Thymus (tissue), 11 donors: ENCODE measurements around the gene RNF26. TPM values are rescaled to one million over a fixed set of nuclear protein-coding genes. Genes with fewer than 3 reads are reported as not detected.

Experiments used
- DNase-seq, 9 donors: peaks; one replicate each; pipeline ENCODE4 v3.0.0-alpha.2; 2013; ENCODE audit warnings: low spot score in 9 of 9, low read depth in 6 of 9, missing footprints in 1 of 9
- H3K27ac ChIP-seq, 2 donors: one replicate each; pipeline ENCODE4 v1.5.1; 2013; ENCODE audit warnings: control low read depth in 1 of 2, low read depth in 1 of 2, low read length in 1 of 2, mild to moderate bottlenecking in 1 of 2, moderate library complexity in 1 of 2
- H3K27me3 ChIP-seq, 2 donors: one replicate each; pipeline ENCODE4 v1.5.1; 2013; ENCODE audit warnings: low read length in 1 of 2; ENCODE audit not compliant: control insufficient read depth in 2 of 2, insufficient read depth in 1 of 2
- H3K36me3 ChIP-seq, 2 donors: one replicate each; pipeline ENCODE4 v1.5.1; 2013; ENCODE audit warnings: low read length in 1 of 2, mild to moderate bottlenecking in 1 of 2, moderate library complexity in 1 of 2; ENCODE audit not compliant: control insufficient read depth in 2 of 2, insufficient read depth in 2 of 2
- H3K4me1 ChIP-seq, 2 donors: one replicate each; pipeline ENCODE4 v1.5.1; 2013; ENCODE audit warnings: low read length in 2 of 2; ENCODE audit not compliant: control insufficient read depth in 2 of 2, insufficient read depth in 2 of 2
- H3K4me3 ChIP-seq, 2 donors: one replicate each; pipeline ENCODE4 v1.5.1; 2013; ENCODE audit warnings: low read length in 2 of 2, control low read depth in 1 of 2, mild to moderate bottlenecking in 1 of 2
- H3K9me3 ChIP-seq, 2 donors: one replicate each; pipeline ENCODE4 v1.5.1; 2013; ENCODE audit warnings: low read length in 1 of 2, mild to moderate bottlenecking in 1 of 2; ENCODE audit not compliant: control insufficient read depth in 2 of 2, insufficient read depth in 1 of 2
- WGBS: extraction: QIAGEN DNeasy Blood & Tissue Kit; methylation state at CpG from one replicate; pipeline ENCODE4 v1.1.7; 2013; 5-methylcytosine and 5-hydroxymethylcytosine counted together
- polyA plus RNA-seq: library from polyadenylated mRNA; stranded (reverse); fragments of 200-250 nt; gene quantifications from one replicate; pipeline ENCODE4 v1.2.3, GENCODE V29; 2013
- total RNA-seq: library from RNA; stranded (reverse); fragments of 120-200 nt; gene quantifications from one replicate; pipeline ENCODE4 v1.2.4, GENCODE V29; 2013
- donor health status: healthy.

Gene RNF26
- total and polyA plus RNA-seq, 2 donors = 2.7 to 9.0 TPM

DNA sequence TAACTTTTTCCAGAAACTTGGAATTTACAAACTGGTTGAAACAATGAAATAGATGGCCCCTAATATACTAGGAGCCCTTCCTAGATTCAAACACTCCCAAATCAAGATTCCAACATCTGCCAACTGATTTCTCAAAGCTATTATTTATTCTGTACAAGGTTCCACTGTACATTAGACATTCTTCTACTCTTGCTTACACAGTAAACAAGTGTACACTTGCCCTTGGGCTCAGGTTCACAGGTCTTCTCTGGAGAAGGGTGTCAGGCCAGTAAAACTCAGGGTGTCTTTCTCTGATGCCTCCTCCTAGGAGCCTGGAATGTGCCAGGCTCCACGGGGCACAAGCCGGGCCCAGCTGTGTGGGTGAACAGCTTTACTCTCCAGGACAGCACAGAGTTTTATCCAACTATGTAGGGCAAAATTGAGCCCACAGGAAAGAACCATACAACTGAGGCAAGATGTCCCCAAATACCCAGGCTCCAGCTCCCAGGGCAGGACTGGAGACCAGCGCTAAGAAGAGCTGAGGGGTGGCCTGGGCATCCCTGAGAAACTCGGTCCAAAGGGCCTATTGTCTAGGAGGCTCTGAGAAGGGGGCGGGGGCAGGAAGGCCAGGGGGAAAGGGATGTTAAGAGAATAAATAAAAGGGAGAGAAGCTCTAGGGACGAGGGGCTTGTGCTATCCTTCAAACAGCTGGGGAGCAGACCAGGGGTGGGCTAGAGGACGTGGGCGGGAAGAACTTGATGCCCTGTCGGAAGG is 20.9 kb downstream of the RNF26 start:
- no peaks in the 10 kb centered on the region for H3K9me3 ChIP-seq
- H3K4me3 ChIP-seq = no peak overlapping the region
- 85% methylated on average over 9 of the region's 9 CpGs for WGBS
- H3K4me1 ChIP-seq = peaks cover 0 to 9% of the 10 kb centered on the region in 2 donors
- peaks cover 4 to 58% of the 10 kb centered on the region in 2 donors for H3K27me3 ChIP-seq
- H3K27ac ChIP-seq = no peak overlapping the region
- no peaks in the 10 kb centered on the region for H3K36me3 ChIP-seq
- DNase-seq = no peak

DNA sequence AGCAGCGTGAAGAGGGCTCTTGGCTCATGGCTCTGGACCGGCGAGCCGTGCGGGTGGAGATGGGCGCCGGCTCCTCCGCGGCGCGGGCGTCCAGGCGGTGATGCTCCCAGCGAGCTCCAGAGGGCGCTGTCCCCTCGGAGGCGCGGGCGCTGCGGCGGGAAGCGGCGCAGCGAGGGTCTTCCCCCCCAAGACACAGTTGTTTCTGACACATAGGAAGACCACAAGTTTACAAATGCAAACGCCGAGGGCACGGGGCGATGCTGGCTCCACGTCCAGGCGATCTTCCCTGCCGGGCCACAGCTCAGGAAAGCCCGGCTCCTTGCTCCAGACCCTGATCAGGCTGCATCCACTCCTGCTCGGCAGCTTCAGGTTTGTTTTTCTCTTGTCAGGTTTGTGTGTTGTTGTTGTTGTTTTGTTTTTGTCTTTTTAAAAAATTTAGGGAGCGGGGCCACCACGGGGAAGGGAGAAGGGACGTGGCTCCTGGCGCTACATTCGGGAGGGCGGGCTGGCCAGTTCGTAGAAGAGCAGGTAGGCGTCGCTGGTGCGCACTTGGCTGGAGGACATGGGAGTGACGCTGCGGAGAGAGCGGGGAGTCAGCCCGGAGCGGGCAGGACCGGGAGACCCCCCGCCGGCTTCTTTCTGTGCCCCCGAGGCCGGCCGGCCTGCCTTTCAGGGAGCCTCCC is 22.2 kb downstream of the RNF26 start:
- DNase-seq = peak in 6 of 9 donors; percentile 58 to 81 (median 64)
- no peaks in the 10 kb centered on the region for H3K36me3 ChIP-seq
- H3K9me3 ChIP-seq = no peaks in the 10 kb centered on the region
- peaks cover 0 to 13% of the 10 kb centered on the region in 2 donors for H3K4me1 ChIP-seq
- peaks cover 4 to 62% of the 10 kb centered on the region in 2 donors for H3K27me3 ChIP-seq
- whole genome bisulfite sequencing = under 1% methylated on average over 54 of the region's 54 CpGs
- H3K27ac ChIP-seq = no peak overlapping the region
- peak overlapping the region; percentile 49 to 58 for H3K4me3 ChIP-seq

DNA sequence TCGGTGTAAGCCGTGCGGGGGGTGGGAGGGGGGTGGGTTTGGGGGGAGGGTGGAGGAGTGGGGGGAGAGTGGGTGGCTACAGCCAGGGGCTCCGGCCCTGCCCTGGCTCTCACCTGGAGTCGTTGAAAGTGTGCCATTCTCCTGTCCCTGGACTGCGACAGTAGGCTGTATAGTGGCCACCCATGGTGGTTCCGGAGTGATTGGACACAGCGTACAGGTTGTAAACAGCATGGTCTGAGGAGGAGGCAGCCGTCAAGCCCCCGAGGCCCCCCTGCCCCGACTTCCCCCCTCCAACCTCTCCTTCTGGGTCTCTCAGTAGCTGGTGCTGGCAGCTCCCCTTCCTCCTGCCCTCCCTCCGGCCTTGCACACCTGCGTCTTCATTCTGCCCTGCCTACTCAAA is 22.7 kb downstream of the RNF26 start:
- H3K4me3 ChIP-seq = peak overlapping the region in 1 of 2 donors; percentile 49
- H3K36me3 ChIP-seq = no peaks in the 10 kb centered on the region
- H3K4me1 ChIP-seq = peaks cover 0 to 19% of the 10 kb centered on the region in 2 donors
- WGBS = 43% methylated on average over 13 of the region's 13 CpGs
- no peak overlapping the region for H3K27ac ChIP-seq
- no peak for DNase-seq
- peaks cover 7 to 64% of the 10 kb centered on the region in 2 donors for H3K27me3 ChIP-seq
- no peaks in the 10 kb centered on the region for H3K9me3 ChIP-seq

DNA sequence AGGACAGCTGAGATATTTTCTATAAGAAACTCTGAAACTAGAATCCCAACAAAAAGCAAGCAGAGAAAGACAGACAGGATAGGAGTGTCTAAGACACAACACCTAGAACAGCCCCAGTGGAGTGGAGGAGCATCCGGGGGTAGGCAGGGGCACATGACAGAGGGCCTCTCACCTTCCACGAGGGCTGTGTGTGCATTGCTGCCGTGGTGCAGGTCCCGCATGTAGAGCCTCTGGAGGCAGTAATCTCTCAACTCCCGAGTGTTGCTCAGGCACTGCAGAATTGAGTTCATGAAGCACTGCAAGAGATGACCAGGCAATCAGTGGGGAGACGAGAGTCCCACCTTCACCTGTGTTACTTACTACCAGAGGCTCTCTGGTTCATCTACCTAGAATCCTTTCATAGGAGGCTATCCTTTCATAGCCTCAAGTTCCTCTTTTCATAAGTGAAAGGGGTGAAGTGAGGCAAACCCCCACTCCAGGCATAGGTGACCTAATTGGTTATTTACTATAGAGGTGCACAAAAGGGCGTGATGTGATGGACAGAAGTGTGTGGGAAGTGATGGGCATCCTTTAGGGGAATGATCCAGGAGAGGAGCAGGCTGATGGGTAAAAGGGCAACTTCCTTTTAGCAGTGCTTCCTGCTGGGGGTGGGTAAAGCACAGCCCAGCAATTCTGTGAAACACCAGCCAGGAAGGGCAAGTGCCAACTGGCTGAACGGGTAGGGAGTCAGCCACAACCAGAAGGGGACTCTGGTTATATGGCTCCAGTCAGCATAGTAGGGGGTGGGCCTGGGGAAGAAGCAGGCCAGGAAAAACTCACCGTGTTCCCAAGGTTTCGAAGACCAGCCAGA is 25.3 kb downstream of the RNF26 start:
- DNase-seq = no peak
- WGBS = 81% methylated on average over 10 of the region's 10 CpGs
- peaks cover 31 to 76% of the 10 kb centered on the region in 2 donors for H3K27me3 ChIP-seq
- no peak overlapping the region for H3K4me3 ChIP-seq
- H3K27ac ChIP-seq = no peak overlapping the region
- no peaks in the 10 kb centered on the region for H3K36me3 ChIP-seq
- H3K4me1 ChIP-seq = peaks cover 0 to 28% of the 10 kb centered on the region in 2 donors
- no peaks in the 10 kb centered on the region for H3K9me3 ChIP-seq

DNA sequence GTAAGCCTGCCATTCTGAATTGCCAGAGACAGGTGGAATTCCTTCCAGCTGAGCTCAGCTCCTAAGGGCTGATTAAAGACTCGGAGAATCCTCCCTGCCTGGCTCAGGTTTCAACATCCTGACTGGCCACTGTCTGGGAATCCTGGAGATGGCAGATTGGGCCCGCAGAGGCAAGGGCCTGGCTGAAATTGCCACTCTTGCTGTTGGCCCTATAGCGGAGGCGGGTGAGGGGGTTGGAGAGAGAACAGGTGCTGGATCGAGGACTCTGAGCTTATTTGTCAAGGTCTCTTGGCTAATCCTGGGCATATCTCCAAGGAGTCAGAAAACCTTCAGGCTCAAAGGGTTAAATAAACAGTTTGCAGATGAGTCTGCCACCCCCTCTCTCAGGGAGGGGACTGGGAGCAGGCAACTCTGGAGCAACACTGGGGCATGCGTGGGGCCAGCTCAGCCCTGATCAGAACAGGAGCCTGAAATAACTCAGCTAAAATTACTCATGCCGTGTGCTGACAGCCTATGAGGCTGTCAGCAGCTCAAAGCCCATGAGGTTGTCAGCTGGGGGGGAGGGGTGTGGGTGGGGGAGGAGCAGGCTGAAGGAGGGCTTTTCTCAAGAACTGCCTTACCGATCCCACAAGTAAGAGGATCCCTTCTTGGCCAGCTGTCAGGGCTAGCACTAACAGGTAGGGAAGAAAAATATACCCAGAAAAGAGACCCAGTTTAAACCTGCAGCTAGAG is 26.9 kb downstream of the RNF26 start:
- Histone ChIP-seq H3K4me1 (peaks cover 0 to 25% of the 10 kb centered on the region in 2 donors), H3K27me3 (peaks cover 39 to 78% of the 10 kb centered on the region in 2 donors), H3K36me3 (no peaks in the 10 kb centered on the region), H3K9me3 (no peaks in the 10 kb centered on the region), H3K27ac (peak overlapping the region in 1 of 2 donors; percentile 1), H3K4me3 (no peak overlapping the region)
- DNase-seq = peak in 1 of 9 donors; percentile 37
- 89% methylated on average over 8 of the region's 8 CpGs for WGBS

DNA sequence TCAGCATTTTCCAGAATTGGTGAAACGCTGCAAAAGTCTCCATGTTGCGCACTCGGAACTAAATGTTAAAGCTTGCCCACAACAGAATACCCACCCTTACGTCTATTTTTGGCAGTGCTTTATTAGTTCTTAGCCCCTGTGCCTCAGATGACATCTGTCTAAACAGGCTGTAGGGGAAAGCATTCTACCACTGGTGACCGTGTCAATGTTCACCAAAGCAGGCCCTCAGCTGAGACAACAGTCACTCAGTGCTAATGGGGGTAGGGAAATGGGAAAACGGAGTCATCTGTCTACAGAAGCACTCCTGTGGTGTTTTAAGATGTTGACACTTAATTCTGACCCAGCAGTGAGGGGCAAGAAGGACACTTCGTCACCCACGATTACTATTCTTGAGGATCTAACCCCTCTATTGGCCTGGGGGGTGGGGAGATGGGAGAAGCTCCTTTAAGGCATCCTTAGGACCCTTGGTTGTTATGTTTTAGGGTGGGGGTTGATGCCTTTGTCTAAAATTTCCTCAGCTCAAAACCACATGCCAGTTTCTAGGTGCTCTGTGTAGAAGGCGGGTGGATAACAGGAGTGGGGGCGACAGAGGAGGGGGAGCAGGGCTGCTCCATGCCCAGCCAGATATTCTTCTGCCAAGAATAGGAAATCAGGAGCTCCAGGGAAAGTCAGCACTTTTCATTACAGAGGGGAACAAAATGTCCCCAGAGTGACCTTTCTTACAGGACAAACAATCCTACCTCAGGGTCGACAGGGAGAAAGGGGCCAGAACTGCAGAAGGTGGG is 27.8 kb downstream of the RNF26 start:
- H3K36me3 ChIP-seq = no peaks in the 10 kb centered on the region
- peaks cover 39 to 78% of the 10 kb centered on the region in 2 donors for H3K27me3 ChIP-seq
- H3K4me1 ChIP-seq = peaks cover 0 to 19% of the 10 kb centered on the region in 2 donors
- no peak for DNase-seq
- 95% methylated on average over 11 of the region's 11 CpGs for WGBS
- H3K27ac ChIP-seq = no peak overlapping the region
- H3K4me3 ChIP-seq = no peak overlapping the region
- H3K9me3 ChIP-seq = no peaks in the 10 kb centered on the region

DNA sequence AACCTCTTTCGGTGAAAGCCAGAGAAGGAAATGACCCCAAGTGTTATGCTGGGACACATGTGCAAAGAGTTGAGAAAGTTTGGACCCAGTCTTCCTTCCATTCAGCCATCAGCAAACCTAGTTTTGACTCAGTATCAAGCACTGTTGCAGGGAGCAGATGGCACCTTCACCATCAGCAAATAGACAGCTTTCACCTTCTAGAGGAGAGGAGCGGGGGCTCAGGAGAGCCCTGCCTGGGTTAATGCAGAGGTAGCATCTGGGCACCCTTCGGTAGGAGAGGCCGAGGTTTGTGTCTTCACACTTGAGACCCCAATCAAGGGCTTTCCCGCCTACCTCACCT is 28.4 kb downstream of the RNF26 start:
- Histone ChIP-seq H3K36me3 (no peaks in the 10 kb centered on the region), H3K27ac (no peak overlapping the region), H3K9me3 (no peaks in the 10 kb centered on the region), H3K27me3 (peaks cover 39 to 78% of the 10 kb centered on the region in 2 donors), H3K4me3 (no peak overlapping the region), H3K4me1 (peaks cover 0 to 19% of the 10 kb centered on the region in 2 donors)
- no peak for DNase-seq
- WGBS = 96% methylated on average over 5 of the region's 5 CpGs
